OCI-LY7 (cell line): ENCODE measurements around the gene ALDOA. TPM values are rescaled to one million over a fixed set of nuclear protein-coding genes. Genes with fewer than 3 reads are reported as not detected.

ENCODE experiments used
- BruUV-seq: library from RNA; stranded (reverse); fragments of 400-500 nt; replicated peaks from 2 replicates; lab custom pipeline; 2021; lab: Mats Ljungman, UMichigan
- CTCF ChIA-PET: fragments of 300-600 bp; sonication (Branson Sonifier 250); formaldehyde crosslinking; loops from one replicate; lab custom pipeline; 2022; ENCODE audit warnings: antibody characterized with exemption; ENCODE audit not compliant: unreplicated experiment; lab: Charles Lee
- POLR2A ChIA-PET: fragments of 300-600 bp; sonication (Branson Sonifier 250); formaldehyde crosslinking; loops from one replicate; lab custom pipeline; 2022; ENCODE audit warnings: antibody characterized with exemption; lab: Charles Lee
- DNase-seq: peaks from one replicate; pipeline ENCODE4 v3.0.0-alpha.2; 2015; ENCODE audit warnings: low spot score
- H2AFZ ChIP-seq: fragments of 200-600 bp; sonication (generic), shearing (Covaris generic); 2 replicates; pipeline ENCODE4 v1.6.1; 2014; ENCODE audit warnings: mild to moderate bottlenecking, antibody characterized with exemption, low read length, moderate library complexity
- H3K27ac ChIP-seq: fragments of 200-600 bp; sonication (generic); 2 replicates; pipeline ENCODE4 v1.5.1; 2014; ENCODE audit warnings: mixed run types, low read depth, mild to moderate bottlenecking, moderate library complexity, low read length, inconsistent platforms; ENCODE audit not compliant: poor library complexity, severe bottlenecking
- H3K36me3 ChIP-seq: fragments of 200-600 bp; sonication (generic); 2 replicates; pipeline ENCODE4 v1.6.1; 2014; ENCODE audit warnings: mild to moderate bottlenecking, antibody characterized with exemption, low read length, moderate library complexity, mixed read lengths; ENCODE audit not compliant: insufficient read depth
- H3K4me1 ChIP-seq: fragments of 200-600 bp; sonication (generic); 2 replicates; pipeline ENCODE4 v1.5.1; 2014; ENCODE audit warnings: mild to moderate bottlenecking, low read length; ENCODE audit not compliant: insufficient read depth, poor library complexity, severe bottlenecking
- H3K4me2 ChIP-seq: fragments of 200-600 bp; sonication (generic); 2 replicates; pipeline ENCODE4 v1.6.1; 2014; ENCODE audit warnings: mild to moderate bottlenecking, low read length
- H3K4me3 ChIP-seq: fragments of 200-600 bp; sonication (generic); 2 replicates; pipeline ENCODE4 v1.5.1; 2014; ENCODE audit warnings: mild to moderate bottlenecking, low read depth, low read length; ENCODE audit not compliant: poor library complexity, severe bottlenecking
- H3K79me2 ChIP-seq: fragments of 200-600 bp; sonication (generic); 2 replicates; pipeline ENCODE4 v1.6.1; 2016; ENCODE audit warnings: low read depth, mild to moderate bottlenecking, low read length, moderate library complexity, mixed read lengths; ENCODE audit not compliant: insufficient read depth
- H3K9me2 ChIP-seq: fragments of 200-600 bp; sonication (generic); 2 replicates; pipeline ENCODE4 v1.6.1; 2016; ENCODE audit warnings: mild to moderate bottlenecking, low read length, mixed read lengths; ENCODE audit not compliant: insufficient read depth
- H3K9me3 ChIP-seq: fragments of 200-600 bp; sonication (generic); 2 replicates; pipeline ENCODE4 v1.6.1; 2014; ENCODE audit warnings: mild to moderate bottlenecking, mixed run types, low read length, mixed read lengths
- H4K20me1 ChIP-seq: fragments of 200-600 bp; sonication (generic); 2 replicates; pipeline ENCODE4 v1.6.1; 2014; ENCODE audit warnings: mild to moderate bottlenecking, antibody characterized with exemption, low read length, moderate library complexity, mixed read lengths; ENCODE audit not compliant: insufficient read depth
- CTCF ChIP-seq: fragments of 200-600 bp; sonication (generic); conservative IDR thresholded peaks from 2 replicates; pipeline ENCODE4 v1.5.1; 2014; ENCODE audit warnings: mild to moderate bottlenecking, antibody characterized with exemption, low read length, moderate library complexity, mixed read lengths
- EZH2phosphoT487 ChIP-seq: fragments of 200-600 bp; sonication (generic); IDR thresholded peaks from 2 replicates; pipeline ENCODE4 v1.6.1; 2018; ENCODE audit warnings: low read depth, borderline replicate concordance, mild to moderate bottlenecking, mixed run types, antibody characterized with exemption, low read length, moderate library complexity, mixed read lengths
- intact Hi-C: fragments of 100-400 bp; cut with micrococcal nuclease; formaldehyde crosslinking; loops from one replicate; pipeline ENCODE4 v1.10.0; 2022; ENCODE audit not compliant: unreplicated experiment
- total RNA-seq, 2 experiments: library from RNA; depleted of rRNA in 1 of 2; stranded (reverse); fragments of >200 nt in 1 of 2; shearing (Covaris generic) in 1 of 2; gene quantifications; 2 replicates each; pipeline ENCODE4 v1.2.3, GENCODE V29; 2014 to 2022

Gene ALDOA
- total RNA-seq, 2 experiments from 2014 or later = 809 to 1,029 TPM

- H3K4me3 ChIP-seq = peak overlapping the region; percentile 99
- H3K9me3 ChIP-seq = no peaks in the 10 kb centered on the region
- BruUV-seq = no TSS peak
- no peak for DNase-seq
- H2AFZ ChIP-seq = no peak overlapping the region
- POLR2A ChIA-PET = interaction anchor here (1.5 kb wide), 1 partner anchor 25 kb away, joined by 4 read pairs; no protein-coding TSS in a partner anchor
- peaks cover 39% of the 10 kb centered on the region for H3K4me1 ChIP-seq
- no peaks in the 10 kb centered on the region for H3K9me2 ChIP-seq
- no peak overlapping the region for H3K27ac ChIP-seq
- TF ChIP-seq CTCF (no peak), EZH2phosphoT487 (no peak)
- peak overlapping the region; percentile 94 for H3K4me2 ChIP-seq
- H4K20me1 ChIP-seq = peaks cover 14% of the 10 kb centered on the region
- intact Hi-C loops = loop anchor here (10.0 kb wide), 1 partner anchor 287 kb away; the partner anchor contains the start of gene CD2BP2
- peaks cover 69% of the 10 kb centered on the region for H3K36me3 ChIP-seq
- H3K79me2 ChIP-seq = peaks cover 44% of the 10 kb centered on the region
- CTCF ChIA-PET = no interaction called here
Measured at GRCh38 chr16:30067584-30067916, 2.0 kb downstream of the ALDOA start.

DNA sequence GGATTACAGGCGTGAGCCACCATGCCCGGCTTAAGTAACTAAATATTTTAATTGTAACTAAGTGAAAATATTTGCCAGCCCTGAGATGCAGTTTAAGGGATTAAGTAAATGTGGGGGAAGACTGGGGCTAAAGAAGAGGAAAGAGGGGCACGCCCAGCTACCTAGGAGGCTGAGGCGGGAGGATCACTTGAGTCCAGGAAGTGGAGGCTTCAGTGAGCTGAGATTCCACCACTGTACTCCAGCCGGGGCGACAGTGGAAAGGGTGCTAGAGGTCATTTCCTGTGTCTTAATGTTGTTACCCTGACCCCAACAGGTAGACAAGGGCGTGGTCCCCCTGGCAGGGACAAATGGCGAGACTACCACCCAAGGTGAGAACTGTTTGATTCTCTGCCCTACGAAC is 2.8 kb downstream of the ALDOA start:
- H2AFZ ChIP-seq = no peak overlapping the region
- H3K9me2 ChIP-seq = no peaks in the 10 kb centered on the region
- H4K20me1 ChIP-seq = peaks cover 14% of the 10 kb centered on the region
- no peak overlapping the region for H3K27ac ChIP-seq
- DNase-seq = no peak
- no TSS peak for BruUV-seq
- TF ChIP-seq EZH2phosphoT487 = no peak
- TF ChIP-seq CTCF = no peak
- intact Hi-C loops = loop anchor here (10.0 kb wide), 1 partner anchor 286 kb away; the partner anchor contains the start of gene CD2BP2
- H3K36me3 ChIP-seq = peaks cover 77% of the 10 kb centered on the region
- no peak overlapping the region; the same call in 1 of the 2 replicates for H3K4me2 ChIP-seq
- no peaks in the 10 kb centered on the region for H3K9me3 ChIP-seq
- peaks cover 36% of the 10 kb centered on the region for H3K4me1 ChIP-seq
- H3K79me2 ChIP-seq = peaks cover 44% of the 10 kb centered on the region
- no peak overlapping the region for H3K4me3 ChIP-seq
- POLR2A ChIA-PET = interaction anchor here (0.6 to 0.7 kb wide), 2 partner anchors 111 to 366 kb away, joined by 4 to 5 read pairs; no protein-coding TSS in a partner anchor
- CTCF ChIA-PET = no interaction called here

DNA sequence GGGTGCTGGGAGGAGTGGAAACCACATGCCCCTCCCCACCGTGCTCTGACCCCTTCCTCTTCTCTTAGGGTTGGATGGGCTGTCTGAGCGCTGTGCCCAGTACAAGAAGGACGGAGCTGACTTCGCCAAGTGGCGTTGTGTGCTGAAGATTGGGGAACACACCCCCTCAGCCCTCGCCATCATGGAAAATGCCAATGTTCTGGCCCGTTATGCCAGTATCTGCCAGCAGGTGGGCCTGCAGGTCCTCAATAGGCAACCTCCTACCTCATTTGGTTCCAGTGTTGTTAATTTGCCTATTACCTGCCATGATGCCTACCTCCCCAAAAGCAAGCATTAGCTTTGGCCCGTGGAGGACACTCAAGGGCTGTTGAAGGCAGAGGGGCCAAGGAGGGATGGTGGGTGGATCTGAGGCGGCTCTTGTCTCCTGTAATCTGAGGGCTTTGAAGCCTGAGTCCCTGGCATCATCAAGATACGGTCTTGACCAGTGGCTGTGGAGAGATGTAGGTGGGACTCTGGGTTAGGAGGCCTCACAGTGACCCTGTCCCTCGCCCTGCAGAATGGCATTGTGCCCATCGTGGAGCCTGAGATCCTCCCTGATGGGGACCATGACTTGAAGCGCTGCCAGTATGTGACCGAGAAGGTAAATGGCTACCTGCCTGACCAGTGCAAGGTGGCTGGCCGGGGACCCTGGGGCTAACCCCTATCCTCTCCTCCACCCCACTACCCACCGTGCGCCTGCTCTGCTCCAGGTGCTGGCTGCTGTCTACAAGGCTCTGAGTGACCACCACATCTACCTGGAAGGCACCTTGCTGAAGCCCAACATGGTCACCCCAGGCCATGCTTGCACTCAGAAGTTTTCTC is 3.4 kb downstream of the ALDOA start:
- TF ChIP-seq EZH2phosphoT487 = no peak
- TF ChIP-seq CTCF = peak; percentile 69
- Histone ChIP-seq H3K4me3 (no peak overlapping the region), H3K27ac (no peak overlapping the region), H3K79me2 (peaks cover 44% of the 10 kb centered on the region), H3K36me3 (peaks cover 81% of the 10 kb centered on the region), H3K9me3 (no peaks in the 10 kb centered on the region), H4K20me1 (peaks cover 14% of the 10 kb centered on the region), H3K4me2 (no peak overlapping the region; the same call in 1 of the 2 replicates), H3K4me1 (peaks cover 29% of the 10 kb centered on the region), H3K9me2 (no peaks in the 10 kb centered on the region), H2AFZ (no peak overlapping the region)
- peak; percentile 50 for DNase-seq
- ChIA-PET POLR2A (no interaction called here), CTCF (interaction anchor here (0.6 kb wide), 1 partner anchor 23 kb away, joined by 3 read pairs; no protein-coding TSS in a partner anchor)
- BruUV-seq = no TSS peak
- intact Hi-C loops = loop anchor here (10.0 kb wide), 1 partner anchor 286 kb away; the partner anchor contains the start of gene CD2BP2
